Right lobe of liver (tissue), 4 donors: Measurements from ENCODE around the gene ZNF774.

ENCODE experiments used
- CTCF ChIP-seq, 4 donors: fragments of 200-600 bp in 3 of 4; fragments of 450-650 bp in 1 of 4; IDR thresholded peaks; one replicate each; pipeline versions ENCODE4 v1.5.1 to v1.8.0; 2016 to 2022; ENCODE audit warnings: antibody characterized with exemption in 4 of 4, mild to moderate bottlenecking in 2 of 4
- POLR2A ChIP-seq: fragments of 450-650 bp; IDR thresholded peaks from one replicate; pipeline ENCODE4 v1.6.1; 2017; ENCODE audit warnings: antibody characterized with exemption, mild to moderate bottlenecking
- donor health status: DM: no; HTN: no; CAD: no.
- donor health status: DM: no; HTN: no; CAD: no.
- donor health status: DM: no; HTN: yes; CAD: no.

- no peak for TF ChIP-seq CTCF (IDR thresholded peaks at IDR 0.05)
- no peak for TF ChIP-seq POLR2A
Observed at GRCh38 chr15:90408657-90409056, 56.6 kb downstream of the ZNF774 start.
